ENCODE data around the gene FADS3.

FADS3 gene, protein sequence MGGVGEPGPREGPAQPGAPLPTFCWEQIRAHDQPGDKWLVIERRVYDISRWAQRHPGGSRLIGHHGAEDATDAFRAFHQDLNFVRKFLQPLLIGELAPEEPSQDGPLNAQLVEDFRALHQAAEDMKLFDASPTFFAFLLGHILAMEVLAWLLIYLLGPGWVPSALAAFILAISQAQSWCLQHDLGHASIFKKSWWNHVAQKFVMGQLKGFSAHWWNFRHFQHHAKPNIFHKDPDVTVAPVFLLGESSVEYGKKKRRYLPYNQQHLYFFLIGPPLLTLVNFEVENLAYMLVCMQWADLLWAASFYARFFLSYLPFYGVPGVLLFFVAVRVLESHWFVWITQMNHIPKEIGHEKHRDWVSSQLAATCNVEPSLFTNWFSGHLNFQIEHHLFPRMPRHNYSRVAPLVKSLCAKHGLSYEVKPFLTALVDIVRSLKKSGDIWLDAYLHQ

DNA sequence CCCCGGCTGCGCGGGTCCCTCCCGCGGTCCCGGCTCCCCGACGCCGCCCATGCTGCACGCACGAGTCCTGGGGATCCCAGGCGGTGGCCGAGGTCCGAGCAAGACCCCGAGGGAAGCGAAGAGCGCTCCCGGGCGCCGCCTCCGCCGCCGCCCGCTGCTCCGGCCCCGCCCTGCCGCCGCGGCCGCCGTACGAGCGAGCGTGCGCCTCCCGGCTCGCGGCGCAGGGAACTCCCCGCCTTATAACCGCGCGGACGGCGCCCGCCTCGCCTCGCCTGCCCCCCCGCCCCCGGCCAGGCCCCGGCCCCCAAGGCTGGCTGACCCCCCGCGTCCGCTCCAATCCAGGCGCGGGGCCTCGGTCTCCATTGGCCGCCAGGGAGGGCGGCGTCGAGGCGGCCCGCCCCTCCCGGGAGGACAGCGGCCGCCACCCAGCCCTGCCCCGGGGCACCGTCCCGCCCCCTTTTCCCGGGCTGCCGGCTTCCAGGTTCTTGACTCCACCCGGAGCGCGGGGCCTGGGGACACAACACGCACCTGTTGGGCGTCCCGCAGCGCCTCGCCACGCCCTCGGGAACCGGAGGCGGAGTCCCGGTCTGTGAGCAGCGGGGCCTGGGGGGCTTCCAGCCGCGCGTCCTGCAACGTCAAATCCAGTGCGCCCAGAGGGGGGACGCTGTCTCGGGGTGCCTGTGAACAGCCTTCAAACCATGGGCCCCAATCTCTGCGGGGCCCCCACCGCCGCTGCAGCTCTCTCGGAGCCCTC is at the start of gene FADS3:
TSS of gene FADS3 (minus strand) at position 215 of the 754 bp plus-strand sequence. CDS start at position 51, 164 bp downstream.
- no peak for DNase-seq

DNA sequence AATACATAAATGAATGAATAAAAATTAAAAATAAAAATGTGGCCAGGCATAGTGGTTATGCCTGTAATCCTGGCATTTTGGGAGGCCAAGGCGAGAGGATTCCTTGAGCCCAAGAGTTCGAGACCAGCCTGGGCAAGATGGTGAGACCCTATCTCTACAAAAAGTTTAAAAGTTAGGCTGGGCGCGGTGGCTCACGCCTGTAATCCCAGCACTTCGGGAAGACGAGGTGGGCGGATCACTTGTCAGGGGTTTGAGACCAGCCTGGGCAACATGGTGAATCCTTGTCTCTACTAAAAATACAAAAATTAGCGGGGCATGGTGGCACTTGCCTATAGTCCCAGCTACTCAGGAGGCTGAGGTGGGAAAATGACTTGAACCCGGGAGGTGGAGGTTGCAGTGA is 49.1 kb upstream of the FADS3 start:
- DNase-seq = no peak

DNA sequence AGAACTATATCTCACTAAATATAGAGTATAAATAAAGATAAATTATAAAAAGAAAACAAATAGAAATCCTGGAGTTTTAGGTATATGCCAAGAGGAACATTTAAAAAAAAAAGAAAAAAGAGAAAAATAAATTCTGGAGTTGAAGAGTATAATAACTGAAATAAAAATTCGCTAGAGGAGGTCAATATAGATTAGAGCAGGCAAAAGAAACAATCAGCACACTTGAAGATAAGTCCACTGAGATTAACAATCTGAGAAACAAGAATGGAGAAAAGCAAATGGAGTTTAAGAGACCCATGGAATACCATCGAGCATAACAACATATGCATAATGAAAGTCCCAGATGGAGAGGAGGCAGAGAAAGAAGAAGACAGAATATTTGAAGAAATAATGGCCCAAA is 44.5 kb upstream of the FADS3 start:
- no peak for DNase-seq

DNA sequence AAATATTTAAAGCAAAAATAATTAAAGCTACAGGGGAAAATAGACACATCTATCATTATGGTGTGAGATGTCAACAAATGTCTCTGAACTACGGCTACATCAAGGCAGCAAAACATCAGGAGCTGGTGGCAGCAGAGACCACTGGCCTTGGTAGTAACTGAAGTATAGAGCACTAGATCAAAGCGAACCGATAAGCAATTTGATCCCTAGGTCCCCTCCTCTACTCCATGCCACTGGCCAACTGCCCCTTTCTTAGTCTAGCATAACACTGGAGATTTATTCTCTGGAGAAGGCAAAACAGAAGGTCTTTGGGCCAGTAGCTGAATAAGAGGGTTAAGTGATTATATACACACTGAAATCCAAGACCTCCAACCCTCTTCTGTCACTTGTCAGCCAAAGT is 39.6 kb upstream of the FADS3 start:
- DNase-seq = no peak

DNA sequence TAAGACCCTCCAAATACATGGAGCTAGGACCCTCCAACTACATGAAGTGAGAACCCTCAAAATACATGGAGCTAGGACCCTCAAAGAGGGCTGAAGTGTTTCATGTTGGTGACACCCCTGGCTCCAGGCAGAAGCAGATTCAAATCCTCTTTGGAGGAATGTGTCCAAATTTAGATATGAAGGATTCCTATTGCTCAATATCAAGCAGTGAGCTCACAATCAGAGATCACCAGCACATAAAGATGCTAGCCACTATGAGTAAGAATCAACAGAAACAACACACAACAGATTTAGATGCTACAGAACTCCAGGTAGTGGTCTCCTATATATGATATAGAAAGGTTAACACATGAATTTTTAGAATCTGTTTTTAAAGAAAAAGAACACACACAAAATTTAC is 37.3 kb upstream of the FADS3 start:
- no peak for DNase-seq

DNA sequence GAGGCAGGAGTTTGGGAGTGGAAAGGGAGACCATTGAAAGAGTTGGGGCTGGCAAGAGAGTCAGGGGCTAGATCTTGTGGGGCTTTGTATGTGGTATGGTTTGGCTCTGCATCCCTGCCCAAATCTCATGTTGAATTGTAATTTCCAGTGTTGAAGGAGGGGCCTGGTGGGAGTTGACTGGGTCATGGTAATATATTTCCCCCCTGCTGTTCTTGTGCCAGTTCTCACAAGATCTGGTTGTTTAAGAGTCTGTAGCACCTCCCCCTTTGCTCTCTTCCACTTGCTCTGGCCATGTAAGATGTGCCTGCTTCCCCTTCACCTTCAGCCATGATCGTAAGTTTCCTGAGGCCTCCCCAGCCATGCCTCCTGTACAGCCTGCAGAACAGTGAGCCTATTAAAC is 36.2 kb upstream of the FADS3 start:
- no peak for DNase-seq

DNA sequence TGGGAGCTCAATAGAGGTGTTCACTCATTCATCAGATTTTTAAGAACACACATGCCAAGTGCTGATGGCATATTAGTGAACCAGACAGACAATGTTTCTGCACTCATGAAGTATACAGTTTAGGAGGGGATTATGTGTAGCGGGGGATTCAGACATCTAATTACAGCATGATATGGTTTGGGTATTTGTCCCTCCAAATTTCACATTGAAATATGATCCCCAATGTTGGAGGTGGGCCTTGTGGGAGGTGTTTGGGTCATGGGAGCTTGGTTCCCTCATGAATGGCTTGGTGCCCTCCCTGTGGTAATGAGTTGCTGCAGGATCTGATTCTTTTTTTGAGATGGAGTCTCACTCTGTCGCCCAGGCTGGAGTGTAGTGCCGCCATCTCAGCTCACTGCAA is 34.9 kb upstream of the FADS3 start:
- no peak for DNase-seq

DNA sequence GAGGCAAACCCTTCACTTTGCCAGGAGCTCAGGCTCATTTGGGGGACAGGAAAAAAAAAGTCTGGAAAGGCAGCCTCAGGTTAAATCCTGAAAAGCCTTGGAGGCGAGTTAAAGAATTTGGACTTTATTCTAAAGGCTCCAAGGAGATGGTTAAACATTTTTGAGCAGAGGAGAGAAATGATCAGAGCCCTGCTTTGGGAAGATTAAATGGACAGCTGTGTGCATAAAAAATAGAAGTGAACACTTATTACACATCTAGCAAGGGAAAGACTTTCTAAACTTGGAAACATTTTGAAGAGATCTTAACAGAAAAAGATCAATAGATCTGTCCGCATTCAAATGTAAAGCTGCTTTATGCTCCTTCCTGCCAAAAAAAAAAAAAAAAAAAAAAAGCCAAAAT is 34.4 kb upstream of the FADS3 start:
- DNase-seq = no peak

DNA sequence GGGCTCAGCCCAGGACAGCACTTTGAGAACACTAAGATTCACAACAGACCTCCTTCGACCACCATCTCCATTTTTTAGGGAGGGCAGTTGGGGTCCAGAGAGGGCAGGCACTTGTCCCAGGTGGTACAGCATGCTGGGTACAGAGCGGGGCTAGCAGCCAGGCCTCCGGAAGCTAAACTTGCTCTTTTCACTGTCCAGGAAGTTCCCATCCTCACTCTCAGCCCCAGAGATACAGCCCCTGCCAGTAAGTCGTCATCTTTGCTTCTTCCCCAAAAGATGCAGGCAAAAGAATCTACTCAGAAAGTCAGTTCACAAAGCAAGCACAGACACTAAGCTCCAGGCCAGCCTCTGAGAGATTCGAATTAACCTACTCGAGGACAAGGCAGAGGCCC is 32.7 kb upstream of the FADS3 start:
- no peak for DNase-seq

DNA sequence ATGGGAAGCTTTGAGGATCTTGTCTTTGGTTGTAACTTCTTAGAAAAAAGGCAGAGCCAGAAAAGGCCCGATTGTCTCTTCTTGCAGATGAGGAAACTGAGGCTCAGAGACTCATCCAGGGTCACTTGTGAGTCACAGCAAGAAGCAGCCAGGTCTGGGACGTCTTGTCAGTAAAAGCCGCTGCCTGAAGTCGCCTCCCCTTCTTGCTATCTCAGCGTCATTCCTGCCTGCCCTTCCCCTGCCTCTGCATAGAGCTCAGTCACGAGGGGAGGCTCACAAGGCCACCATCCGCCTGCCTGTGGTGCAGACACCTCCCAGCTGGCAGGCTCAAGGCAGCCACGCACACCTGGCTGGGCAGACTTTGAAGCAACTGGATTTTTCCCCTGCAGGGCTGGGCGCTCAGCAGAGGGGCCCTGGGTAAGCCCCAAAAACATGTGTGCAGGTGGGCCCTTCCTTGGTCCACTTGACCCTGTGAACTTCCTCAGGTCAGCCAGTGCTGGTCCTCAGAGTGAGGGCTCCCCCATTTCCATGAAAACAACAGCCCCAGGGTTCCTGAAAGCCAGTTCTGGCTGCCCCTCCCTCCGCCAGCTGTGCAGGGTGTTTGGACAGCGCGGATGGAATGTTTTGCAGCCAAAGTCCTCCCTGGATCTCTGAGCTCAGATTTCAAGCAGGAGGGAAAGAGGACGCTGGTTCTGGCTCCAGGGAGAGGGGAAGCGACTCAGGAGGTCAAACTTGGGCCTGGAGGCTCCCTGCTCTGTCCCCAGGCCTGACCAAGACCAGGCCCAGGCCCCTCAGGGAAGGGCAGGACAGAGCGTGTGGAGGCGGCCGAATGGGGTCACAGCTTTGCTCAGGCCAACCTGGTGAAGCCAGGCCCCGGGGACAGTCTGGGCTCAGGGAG is 32.1 kb upstream of the FADS3 start:
- DNase-seq = no peak

DNA sequence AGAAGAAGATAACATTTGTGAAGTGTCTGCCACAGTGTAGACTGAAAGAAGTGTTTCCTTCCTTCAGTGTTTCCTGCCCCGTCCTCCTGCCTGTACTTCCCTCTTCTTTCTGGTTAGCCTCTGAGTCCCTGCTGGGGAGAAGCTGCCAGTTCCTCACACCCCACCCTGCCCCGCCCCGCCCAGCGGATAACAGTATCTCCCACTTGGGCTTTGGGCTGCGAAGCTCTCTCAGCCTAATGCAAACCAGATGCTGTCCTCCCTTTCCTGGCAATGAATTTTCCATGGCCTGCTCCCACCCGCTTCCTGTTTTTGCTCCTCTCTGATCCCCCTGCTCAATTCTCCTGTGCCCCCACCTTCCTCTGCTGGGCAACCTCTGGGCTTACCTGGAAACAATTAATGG is 31.2 kb upstream of the FADS3 start:
- no peak for DNase-seq

DNA sequence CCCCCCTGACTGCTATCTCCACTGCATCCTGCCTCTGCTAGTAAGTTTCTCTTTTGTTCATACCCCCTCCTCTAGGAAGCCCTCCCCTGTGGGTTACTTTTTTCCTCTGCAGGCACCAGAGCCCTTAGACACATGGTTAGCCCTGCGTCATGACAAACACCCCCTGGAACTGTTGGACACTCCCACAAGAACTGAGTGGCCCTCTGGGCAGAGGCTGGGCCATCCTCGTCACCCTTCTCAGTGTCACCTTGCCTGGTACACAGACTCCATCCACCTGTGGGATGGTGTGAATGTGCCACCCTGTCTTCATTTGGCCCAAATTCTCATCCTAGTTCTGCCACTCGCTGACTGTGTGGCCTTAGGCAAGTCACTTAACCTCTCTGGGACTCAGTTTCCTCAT is 30.1 kb upstream of the FADS3 start:
- DNase-seq = no peak

DNA sequence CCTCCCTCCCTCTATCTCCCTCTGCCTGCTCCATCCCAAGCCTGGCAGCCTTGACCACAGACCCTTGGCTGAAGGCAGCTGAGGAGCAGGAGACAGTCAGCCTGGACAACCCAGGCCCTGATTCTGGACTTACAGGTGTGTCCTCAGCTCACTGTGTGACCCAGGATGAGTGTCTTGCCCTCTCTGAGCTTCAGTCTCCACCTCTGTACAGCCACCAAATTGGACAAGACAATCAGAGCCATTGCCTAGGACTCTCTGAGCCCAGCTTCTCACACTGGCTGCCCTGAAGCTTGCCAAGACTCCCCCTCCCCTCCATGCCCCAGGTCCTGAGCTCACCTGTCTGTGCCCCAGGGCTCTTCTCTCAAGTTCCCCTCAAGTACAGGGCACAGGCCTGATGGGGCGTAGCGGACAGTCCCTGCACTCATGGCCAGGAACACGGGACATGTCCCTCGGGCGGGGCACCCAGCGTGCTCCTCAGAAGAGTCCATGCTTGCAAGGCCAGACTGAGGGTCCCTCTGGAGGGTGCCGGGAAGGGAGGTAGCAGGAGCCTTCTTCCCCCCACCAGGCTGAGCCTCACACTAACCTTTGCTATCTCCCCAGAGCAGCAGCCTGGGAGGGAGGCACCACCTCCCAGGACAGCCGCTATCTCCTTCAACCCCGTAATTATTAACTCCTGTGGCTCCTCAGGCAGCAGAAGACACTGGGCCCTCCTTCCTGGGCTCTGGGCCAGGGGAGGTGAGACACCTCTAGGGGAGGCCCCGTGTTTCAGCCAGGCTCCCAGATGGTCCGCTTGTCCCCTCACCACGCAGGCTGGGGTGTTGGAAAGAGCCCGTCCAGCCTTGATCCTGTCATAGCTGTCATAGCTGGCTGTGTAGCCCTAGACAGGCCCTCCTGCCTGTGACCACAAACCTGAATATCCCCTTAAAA is 28.6 kb upstream of the FADS3 start:
- no peak for DNase-seq

DNA sequence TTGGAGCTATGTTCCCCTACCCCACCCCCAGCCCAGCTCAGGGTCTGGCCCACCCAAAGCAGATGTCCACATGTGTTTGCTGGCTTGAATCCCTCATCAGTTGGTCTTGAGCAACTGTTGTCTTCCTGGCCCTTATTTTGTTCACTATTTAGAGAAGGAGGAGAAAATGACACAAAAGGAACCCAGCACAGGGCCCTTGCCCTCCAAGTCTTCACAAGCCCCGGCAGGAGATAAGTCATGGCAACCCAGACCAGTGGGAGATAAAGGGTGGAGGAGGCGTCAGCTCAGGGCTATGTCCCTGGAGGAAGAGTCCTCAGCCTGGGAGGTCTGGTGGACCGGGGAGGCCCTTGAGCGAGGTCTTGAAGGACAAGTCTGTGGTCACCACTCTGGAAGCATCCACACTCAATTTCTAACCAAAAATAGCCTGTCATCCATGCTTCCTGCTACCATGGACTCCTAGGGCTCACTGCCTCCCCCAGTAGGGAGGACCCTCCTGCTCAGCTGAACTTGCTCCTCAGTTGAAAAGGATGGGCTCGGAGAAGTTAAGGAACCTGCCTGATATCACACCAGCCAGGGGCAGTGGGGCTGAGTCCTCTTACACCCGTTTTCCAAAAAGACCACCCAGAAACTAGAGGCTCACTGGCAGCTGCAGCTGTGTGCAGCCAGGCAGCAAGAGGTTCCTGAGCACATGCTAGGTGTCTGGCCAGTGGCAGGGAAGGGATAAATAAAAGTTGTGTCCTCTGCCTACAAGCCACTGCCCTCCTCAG is 27.8 kb upstream of the FADS3 start:
- no peak for DNase-seq

DNA sequence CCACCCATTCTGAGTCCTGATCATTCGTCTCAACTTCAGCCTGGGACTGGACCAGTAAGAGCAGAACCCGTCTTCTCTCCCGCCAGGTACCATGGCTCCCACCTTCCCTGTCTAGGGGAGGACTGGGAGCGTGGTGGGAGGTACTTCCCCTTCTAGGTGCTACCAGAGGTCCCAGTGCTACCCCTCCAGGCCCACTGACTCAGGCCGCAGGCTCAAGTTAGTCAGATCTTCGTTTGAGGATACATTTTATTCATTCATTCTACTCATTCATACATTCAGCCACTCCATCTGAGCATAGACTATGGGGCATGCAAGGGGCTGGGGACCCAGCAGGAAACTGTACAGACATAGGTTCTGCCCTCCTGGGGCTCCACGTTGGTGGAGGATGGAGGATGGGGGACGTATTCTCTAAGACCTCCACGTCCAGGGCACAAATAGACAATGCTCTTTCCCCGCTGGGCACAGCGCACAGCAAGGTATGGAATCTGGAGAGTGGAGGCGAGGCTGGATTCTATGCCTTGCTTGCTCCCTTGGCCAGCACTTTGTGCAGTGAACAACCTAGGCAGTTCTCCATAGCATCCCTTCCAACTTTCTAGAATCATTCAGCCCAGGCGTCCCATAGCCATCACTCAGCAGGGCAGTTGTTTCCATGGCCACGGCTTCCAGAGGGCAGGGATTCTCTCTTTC is 27.0 kb upstream of the FADS3 start:
- DNase-seq = no peak

DNA sequence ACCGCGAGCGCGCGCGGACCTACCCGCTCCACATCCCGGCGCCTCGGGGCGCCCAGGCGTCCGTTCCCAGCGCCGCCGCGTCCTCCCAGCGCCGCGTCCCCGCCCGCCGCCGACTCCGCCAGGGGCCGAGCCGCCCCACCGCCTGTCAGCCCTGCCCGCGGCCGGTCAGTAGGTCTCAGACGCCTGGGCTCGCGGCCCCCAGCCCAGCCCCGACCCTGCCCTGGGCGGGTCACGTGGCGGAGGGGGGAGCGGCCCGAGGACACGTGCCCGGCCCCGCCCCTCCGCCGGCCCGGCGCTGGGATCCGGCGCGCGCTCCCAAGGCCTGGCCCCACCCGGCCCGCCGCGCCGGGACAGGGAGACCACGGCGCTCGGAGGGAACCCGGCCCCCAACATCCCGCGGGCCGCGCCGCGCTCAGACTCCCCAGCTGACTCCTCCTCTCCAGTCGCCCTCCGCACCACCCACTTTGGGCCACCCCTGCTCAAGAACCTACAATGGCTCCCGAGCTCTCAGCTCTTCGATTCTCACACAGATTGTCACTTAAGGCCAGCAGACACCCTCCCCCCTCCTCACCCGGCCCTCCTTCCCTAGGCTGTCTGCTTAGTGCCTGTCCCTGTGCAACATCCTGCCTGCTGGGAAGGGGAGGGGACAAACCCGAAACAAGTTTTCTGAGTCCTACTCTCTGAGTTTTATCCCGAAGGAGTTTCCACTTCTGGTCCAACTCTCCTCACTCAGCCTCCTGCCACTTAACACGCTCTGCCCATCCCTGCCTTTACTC is 26.2 kb upstream of the FADS3 start, which contains the start of gene RAB3IL1:
TSS of gene RAB3IL1 (minus strand) at position 233 of the 776 bp plus-strand sequence. CDS start at position 34, 199 bp downstream.
- no peak for DNase-seq

DNA sequence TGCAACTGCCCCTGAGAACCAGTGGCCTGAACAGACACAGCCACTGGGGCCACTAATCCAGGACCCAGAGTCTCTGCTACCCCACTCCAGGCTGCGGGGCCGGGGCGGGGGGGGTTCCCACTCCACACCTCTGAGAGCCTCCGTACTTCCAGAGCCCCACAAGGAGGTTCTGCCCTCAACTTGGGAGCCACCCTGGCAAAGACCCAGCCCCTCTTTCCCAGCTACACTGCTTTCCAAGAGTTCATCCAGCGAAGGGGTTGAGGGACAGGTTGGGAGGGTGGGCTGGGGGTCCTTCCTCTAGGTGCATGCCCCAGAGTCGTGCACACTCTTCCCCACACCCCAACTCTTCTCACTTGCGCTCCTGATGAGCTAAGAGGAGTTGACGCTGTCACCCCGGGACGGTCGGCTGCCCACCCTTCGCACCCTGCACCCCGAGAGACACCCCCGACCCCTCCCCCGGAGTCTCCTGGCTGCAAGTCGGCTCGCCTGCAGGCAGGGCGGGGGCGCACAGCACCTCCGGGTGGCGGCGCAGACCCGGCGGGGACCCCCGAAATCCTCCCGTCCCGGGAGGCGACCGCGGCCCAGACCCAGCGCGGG is 25.5 kb upstream of the FADS3 start:
- DNase-seq = no peak

DNA sequence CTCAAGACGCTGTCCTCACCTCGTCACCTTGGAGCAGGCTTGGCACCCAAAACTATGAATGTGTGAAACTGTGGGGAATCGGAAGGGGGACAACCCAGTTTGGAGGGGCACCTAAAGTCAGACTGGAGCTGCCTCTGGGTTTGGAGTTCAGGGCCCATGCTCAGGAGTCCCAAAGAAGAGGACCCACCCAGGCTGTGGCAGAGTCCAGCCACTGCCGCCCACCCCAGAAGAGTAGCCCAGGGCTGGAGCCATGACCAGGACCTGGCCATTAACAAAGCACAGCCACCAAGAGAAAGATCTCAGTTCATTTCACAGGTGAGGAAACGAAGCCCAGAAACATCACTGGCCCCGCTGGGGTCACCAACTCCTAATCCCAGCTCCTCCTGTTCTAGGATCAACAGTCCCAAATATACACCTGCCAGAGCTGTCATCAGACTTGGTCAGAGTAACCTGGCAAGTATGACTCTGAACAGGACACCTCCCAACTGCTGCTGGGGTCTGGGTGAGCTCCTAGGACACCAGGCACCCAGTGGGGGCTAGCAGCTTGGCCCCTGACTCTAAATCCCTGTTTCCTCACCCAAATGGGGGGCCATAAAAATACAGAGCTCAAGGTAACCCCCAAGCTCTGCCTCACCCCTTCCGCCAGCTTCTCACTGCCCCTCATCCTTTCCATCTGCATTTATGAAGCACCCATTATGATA is 23.3 kb upstream of the FADS3 start:
- no peak for DNase-seq
